Measurements from ENCODE around the gene ZDHHC1.

Gene ZDHHC1

DNA sequence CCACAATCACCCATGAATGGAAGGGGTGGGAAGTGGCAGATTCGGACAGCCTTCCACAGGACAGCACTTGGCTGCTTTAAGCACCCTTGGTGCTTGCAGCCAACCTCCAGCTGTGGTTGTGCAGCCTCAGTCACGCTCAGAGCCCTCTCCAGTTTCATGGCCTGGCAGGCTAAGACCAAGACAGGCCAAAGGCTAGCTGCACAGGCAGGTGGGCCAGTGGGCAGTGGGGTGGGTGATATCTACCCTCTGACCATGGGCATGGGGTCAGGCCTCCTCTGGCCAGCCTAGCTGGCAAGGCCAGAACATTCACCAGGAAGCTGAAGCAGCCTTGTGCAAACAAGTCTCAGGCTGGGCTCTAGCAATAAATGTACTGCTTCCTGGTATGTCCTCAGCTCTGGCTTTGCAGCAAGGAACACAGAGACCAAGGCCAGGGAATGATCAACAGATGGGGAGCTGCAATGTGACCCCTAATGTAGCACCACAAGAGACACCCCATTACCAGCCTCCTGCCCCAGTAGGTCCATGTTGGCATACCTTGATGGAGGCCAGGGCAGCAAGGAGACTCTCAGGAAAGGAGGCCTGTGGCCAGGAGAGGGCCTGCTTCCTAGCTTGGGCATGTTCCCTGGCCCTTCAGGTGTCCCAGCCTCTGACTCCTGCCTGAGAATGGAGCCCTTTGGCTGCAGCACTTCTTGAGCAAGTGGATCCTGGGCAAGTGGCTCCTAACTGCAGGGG is 35.6 kb upstream of the ZDHHC1 start:
- Mint-ChIP-seq H3K27me3 (no peaks in the 10 kb centered on the region), H3K36me3 (no peaks in the 10 kb centered on the region), H3K9me3 (no peaks in the 10 kb centered on the region), H3K4me3 (no peak overlapping the region), H3K27ac (no peak overlapping the region), H3K4me1 (peaks cover 8% of the 10 kb centered on the region)

GRCh38 chr16:67451061-67451703 is 34.9 kb upstream of the ZDHHC1 start:
- Mint-ChIP-seq H3K27ac (no peak overlapping the region), H3K27me3 (no peaks in the 10 kb centered on the region), H3K4me1 (peaks cover 1% of the 10 kb centered on the region), H3K9me3 (no peaks in the 10 kb centered on the region), H3K4me3 (no peak overlapping the region), H3K36me3 (no peaks in the 10 kb centered on the region)

DNA sequence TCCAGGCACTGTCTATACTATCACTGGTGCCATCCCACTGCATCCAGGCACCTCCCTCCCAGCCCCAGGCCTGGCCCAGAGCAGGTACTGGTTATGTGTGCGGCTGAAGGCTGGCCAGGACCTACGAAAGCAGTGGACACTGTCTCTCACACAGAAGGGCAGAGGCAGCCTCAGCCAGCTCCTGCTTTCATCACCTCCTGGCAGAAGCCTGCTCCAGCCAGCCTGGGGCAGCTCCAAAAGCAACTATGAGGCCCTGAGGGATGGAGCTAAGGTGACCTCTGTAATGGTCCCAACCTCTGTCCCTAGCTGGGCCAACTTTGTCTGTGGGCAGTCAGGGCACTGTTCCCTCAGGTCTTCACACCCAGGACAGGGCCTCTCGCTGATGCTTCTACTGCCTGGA is 33.5 kb upstream of the ZDHHC1 start:
- Mint-ChIP-seq H3K4me1 (no peaks in the 10 kb centered on the region), H3K4me3 (no peak overlapping the region), H3K27ac (no peak overlapping the region), H3K27me3 (no peaks in the 10 kb centered on the region), H3K9me3 (no peaks in the 10 kb centered on the region), H3K36me3 (no peaks in the 10 kb centered on the region)

DNA sequence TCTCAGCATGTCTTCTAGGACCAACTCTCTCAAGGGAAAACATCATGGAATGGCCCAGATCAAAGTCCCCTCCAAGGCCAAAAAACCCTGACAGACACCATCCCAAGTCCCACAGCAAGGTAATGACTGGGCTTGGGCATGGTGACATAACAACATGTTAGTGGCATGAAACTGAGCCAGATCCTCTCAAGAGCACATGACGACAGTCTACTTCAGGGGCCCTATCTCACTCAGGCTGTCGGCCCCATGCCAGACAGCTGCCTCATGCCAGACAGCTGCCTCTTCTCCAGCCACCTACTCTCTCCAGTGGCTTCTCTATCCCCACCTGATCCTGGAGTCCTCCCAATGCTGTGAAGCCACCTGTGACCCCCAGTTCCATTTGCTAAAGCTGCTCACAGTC is 33.1 kb upstream of the ZDHHC1 start:
- Mint-ChIP-seq H3K4me1 (no peaks in the 10 kb centered on the region), H3K9me3 (no peaks in the 10 kb centered on the region), H3K27ac (no peak overlapping the region), H3K27me3 (no peaks in the 10 kb centered on the region), H3K4me3 (no peak overlapping the region), H3K36me3 (no peaks in the 10 kb centered on the region)

- Mint-ChIP-seq H3K27me3 (no peaks in the 10 kb centered on the region), H3K9me3 (no peaks in the 10 kb centered on the region), H3K36me3 (no peaks in the 10 kb centered on the region), H3K4me3 (no peak overlapping the region), H3K4me1 (no peaks in the 10 kb centered on the region), H3K27ac (no peak overlapping the region)
These were observed 32.3 kb upstream of the ZDHHC1 start for GRCh38 chr16:67448580-67448979.

- Mint-ChIP-seq H3K36me3 (no peaks in the 10 kb centered on the region), H3K27me3 (no peaks in the 10 kb centered on the region), H3K9me3 (no peaks in the 10 kb centered on the region), H3K27ac (no peak overlapping the region), H3K4me1 (no peaks in the 10 kb centered on the region), H3K4me3 (no peak overlapping the region)
These were observed 31.3 kb upstream of the ZDHHC1 start for GRCh38 chr16:67447508-67448076.

- H3K9me3 Mint-ChIP-seq = no peaks in the 10 kb centered on the region
- no peaks in the 10 kb centered on the region for H3K27me3 Mint-ChIP-seq
- no peak overlapping the region for H3K27ac Mint-ChIP-seq
- H3K4me1 Mint-ChIP-seq = no peaks in the 10 kb centered on the region
- no peaks in the 10 kb centered on the region for H3K36me3 Mint-ChIP-seq
- no peak overlapping the region for H3K4me3 Mint-ChIP-seq
These were observed 30.8 kb upstream of the ZDHHC1 start for GRCh38 chr16:67446968-67447507.

DNA sequence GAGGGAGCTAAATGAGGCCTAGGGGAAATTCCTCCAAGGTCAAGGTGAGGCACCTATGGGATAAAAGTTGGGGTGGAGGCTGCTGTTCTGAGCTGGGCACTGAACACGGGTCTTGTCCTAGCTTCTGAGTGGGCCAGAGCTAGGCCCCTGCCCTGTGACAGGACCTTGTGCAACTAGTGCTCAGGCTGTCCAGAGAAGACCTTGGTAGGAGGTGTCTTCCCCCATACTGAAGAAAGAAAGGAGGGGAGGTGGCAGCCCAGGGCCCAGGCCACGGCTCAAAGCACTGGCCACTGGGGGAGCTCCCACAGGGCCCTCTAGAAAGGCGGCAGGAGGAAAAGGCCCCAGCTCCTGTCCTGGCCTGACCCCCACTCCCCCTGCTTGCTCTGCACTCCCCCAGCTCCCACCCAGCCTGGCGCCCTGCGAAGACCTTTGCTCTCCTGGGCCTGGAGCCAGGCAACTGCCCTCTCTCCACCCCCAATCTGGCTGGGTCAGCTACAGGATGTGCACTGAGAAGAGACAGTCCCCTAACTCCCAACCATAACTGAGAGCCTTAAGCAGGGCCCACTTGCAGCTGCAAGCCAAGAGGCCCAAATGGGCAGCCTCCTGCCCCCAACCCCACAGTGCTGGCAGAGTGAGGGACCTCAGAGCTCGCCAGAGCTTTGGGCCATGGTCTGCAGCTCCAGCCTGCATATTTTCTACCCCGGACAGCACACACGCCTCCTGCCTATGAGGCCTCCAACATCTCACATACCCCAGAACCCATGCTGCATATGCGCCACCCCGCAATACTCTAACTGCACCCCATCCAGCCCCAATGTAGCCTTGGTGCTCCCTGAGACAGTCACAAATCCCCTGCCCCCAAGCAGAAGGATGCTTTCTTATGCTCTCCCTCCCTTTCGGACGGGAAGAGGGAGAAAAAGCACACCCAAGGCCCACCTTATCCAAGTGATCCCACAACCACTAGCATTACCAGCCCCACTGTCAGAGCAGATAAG is 29.9 kb upstream of the ZDHHC1 start:
- H3K27ac Mint-ChIP-seq = no peak overlapping the region

GRCh38 chr16:67445441-67445912 is 29.2 kb upstream of the ZDHHC1 start:
- no peaks in the 10 kb centered on the region for H3K9me3 Mint-ChIP-seq
- H3K4me3 Mint-ChIP-seq = no peak overlapping the region
- no peaks in the 10 kb centered on the region for H3K4me1 Mint-ChIP-seq
- H3K36me3 Mint-ChIP-seq = no peaks in the 10 kb centered on the region
- no peak overlapping the region for H3K27ac Mint-ChIP-seq
- H3K27me3 Mint-ChIP-seq = no peaks in the 10 kb centered on the region

More for the DNA sequence above, 29.9 kb upstream of the ZDHHC1 start:
- Mint-ChIP-seq H3K9me3 (no peaks in the 10 kb centered on the region), H3K4me3 (no peak overlapping the region), H3K4me1 (no peaks in the 10 kb centered on the region), H3K27me3 (no peaks in the 10 kb centered on the region), H3K36me3 (no peaks in the 10 kb centered on the region)

GRCh38 chr16:67445126-67445426 is 28.8 kb upstream of the ZDHHC1 start:
- H3K9me3 Mint-ChIP-seq = no peaks in the 10 kb centered on the region
- no peaks in the 10 kb centered on the region for H3K27me3 Mint-ChIP-seq
- no peaks in the 10 kb centered on the region for H3K4me1 Mint-ChIP-seq
- no peaks in the 10 kb centered on the region for H3K36me3 Mint-ChIP-seq
- H3K4me3 Mint-ChIP-seq = no peak overlapping the region
- peak overlapping the region; percentile 41 for H3K27ac Mint-ChIP-seq

DNA sequence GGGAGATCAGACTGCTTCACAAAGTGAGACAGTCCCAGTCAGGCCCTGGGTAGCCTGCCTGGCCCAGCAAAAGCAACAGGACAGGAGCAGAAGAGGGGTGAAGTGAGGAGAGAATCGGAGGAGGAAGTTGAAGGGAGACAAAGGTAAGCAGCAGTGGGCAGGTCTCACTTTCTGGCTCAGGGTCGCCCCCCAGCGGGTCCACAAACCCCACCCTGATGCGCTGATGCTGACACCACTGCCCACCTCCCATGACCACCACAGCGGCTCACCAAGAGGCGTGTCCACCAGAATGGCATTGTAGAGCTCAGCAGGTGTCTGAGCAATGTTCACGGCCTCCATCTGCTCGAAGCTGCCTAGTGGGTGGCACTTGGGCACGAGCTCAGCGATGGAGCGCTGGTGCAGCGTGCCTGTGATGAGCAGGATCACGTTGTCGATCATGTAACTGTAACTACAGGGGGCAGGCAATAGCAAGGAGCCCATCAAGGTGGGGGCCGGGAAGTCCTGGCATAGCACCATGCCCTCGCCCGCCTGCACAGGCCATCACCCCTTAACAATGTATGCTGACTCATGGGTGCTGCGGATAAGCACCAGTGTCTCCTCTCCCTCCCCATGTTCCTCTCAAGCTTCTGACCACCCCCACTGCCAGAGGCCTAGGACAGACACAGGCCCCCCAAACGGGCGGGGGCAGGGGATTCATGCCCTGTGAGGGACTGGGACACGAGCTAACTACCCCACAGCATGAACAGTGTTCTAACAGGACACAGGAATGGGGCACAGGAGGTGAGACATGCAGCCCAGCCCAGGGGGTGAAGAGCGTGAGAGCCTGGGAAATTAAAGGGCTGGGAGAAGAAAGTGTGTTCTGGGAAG is 28.2 kb upstream of the ZDHHC1 start:
- Mint-ChIP-seq H3K4me1 (no peaks in the 10 kb centered on the region), H3K4me3 (no peak overlapping the region), H3K36me3 (no peaks in the 10 kb centered on the region), H3K9me3 (no peaks in the 10 kb centered on the region), H3K27ac (peak overlapping the region; percentile 41), H3K27me3 (no peaks in the 10 kb centered on the region)

- Mint-ChIP-seq H3K4me3 (no peak overlapping the region), H3K36me3 (no peaks in the 10 kb centered on the region), H3K27me3 (no peaks in the 10 kb centered on the region), H3K27ac (no peak overlapping the region), H3K4me1 (no peaks in the 10 kb centered on the region), H3K9me3 (no peaks in the 10 kb centered on the region)
These were observed 27.0 kb upstream of the ZDHHC1 start for GRCh38 chr16:67443265-67443664.

DNA sequence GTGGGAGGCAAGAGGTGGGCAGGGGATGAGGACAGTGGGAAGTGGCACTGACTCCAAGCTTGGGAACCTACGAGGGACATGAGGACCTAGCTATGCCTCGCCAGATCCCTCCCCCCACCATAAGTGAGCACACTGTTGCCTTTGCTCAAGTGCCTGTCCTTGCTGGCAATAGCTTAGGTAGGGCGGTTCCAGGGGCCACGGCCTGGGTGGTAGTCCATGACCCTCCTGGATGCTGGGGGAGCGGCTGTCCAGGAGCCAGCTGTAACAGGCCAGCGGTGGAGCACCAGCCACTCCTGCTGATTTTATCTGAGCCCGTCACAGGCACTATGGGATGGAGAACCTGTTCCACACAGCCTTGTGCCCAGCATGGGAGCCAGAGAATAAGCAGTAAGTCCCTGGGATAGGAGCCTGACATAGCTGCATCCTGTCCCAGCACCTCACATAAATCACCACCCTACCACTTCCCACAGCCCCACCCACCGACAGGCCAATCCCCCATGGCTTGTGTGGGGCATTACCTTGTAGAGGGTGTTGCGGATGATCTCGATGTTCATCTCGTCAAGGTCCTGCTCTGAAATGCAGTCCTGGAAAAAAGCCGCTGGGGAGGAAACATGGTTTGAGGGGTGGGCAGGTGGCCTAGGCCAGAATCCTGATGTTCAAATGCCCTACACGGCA is 26.4 kb upstream of the ZDHHC1 start:
- H3K36me3 Mint-ChIP-seq = no peaks in the 10 kb centered on the region

GRCh38 chr16:67441907-67442306 is 25.6 kb upstream of the ZDHHC1 start:
- H3K9me3 Mint-ChIP-seq = no peaks in the 10 kb centered on the region
- H3K27ac Mint-ChIP-seq = no peak overlapping the region
- H3K27me3 Mint-ChIP-seq = no peaks in the 10 kb centered on the region
- H3K4me3 Mint-ChIP-seq = no peak overlapping the region
- no peaks in the 10 kb centered on the region for H3K36me3 Mint-ChIP-seq
- H3K4me1 Mint-ChIP-seq = no peaks in the 10 kb centered on the region

More for the DNA sequence above, 26.4 kb upstream of the ZDHHC1 start:
- H3K4me3 Mint-ChIP-seq = no peak overlapping the region
- no peaks in the 10 kb centered on the region for H3K9me3 Mint-ChIP-seq
- no peaks in the 10 kb centered on the region for H3K27me3 Mint-ChIP-seq
- H3K27ac Mint-ChIP-seq = no peak overlapping the region
- H3K4me1 Mint-ChIP-seq = no peaks in the 10 kb centered on the region
